Measurements from ENCODE around the gene STARD7.

STARD7 gene

DNA sequence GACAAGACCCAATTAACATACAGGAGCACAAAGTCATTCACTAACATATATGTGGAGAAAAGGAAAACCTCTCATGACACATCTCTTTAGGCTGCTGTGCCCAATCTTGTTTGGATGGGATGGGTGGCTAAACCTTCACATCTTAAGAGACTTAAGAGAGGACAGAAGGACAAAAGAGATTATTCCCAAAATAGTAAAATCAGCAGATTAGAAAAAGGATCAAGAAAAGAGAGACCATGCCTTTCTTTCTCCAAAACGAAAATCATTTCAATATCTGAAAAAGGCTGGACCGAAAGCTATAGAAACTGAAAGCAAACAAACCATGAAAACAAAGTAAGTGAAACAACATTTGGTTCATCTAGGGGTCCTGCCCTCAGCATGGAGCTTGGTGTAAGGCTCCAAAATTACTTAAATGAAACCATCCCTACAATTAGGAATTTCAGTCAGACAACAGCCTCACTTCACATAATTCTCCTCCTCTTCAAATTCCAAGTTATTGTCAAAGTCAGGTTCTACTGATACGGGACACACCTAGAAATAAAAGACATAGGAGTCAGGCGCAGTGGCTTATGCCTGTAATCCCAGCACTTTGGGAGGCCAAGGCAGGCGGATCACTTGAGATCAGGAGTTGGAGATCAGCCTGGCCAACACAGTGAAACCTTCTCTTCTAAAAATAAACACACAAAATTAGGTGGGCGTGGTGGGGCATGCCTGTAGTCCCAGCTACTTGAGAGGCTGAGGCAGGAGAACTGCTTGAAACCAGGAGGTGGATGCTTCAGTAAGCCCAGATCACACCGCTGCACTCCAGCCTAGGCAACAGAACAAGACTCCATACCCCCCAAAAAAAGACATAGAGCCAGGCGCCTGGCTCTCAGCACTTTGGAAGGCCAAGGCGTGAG lies 5.2 kb downstream of the STARD7 start:
- Histone ChIP-seq H3K4me1 (ENCODE audit: insufficient read depth, low read length) (peaks cover 24% of the 10 kb centered on the region), H3K36me3 (ENCODE audit: insufficient read depth, low read length) (peaks cover 6% of the 10 kb centered on the region), H2AFZ (ENCODE audit: low read depth, low read length) (no peak overlapping the region), H3K4me3 (ENCODE audit: low read length) (no peak overlapping the region), H3K9me3 (ENCODE audit: low read length) (no peaks in the 10 kb centered on the region), H3K27me3 (ENCODE audit: insufficient read depth, low read length) (no peaks in the 10 kb centered on the region)

DNA sequence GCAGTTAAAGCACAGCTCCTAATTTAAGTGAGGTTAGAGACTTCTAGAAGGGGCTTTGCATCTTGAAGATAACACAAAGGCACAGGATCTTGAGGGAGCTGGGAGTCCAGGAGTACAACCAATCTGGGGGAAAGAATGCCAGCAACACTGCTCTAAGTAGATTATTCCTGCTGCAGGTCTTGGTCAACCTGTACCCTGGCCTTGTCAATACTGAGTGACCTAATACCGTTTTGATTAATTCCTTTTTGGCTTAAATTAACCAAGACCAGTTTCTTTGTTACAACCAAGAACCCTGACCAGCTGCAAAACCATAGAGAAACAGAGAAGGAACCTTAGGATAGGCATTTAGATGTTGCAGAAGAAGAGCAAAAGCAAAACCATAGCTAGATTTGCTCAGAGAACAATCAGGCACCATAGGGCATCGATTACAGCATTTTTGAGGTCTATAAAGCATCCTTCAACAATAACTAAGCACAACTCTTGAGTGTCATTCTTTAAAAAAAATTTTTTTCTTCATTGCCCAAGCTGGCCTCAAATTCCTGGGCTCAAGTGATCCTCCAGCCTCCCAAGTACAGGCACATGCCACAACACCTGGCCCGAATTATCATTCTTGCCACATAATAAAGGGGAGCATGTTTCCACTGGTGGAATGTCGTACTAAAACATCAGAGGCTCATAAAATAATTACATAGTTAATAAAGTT lies 6.3 kb downstream of the STARD7 start:
- Histone ChIP-seq H3K9me3 (ENCODE audit: low read length) (no peaks in the 10 kb centered on the region), H3K4me1 (ENCODE audit: insufficient read depth, low read length) (peaks cover 19% of the 10 kb centered on the region), H2AFZ (ENCODE audit: low read depth, low read length) (no peak overlapping the region), H3K4me3 (ENCODE audit: low read length) (no peak overlapping the region), H3K27me3 (ENCODE audit: insufficient read depth, low read length) (no peaks in the 10 kb centered on the region), H3K36me3 (ENCODE audit: insufficient read depth, low read length) (peaks cover 9% of the 10 kb centered on the region)

DNA sequence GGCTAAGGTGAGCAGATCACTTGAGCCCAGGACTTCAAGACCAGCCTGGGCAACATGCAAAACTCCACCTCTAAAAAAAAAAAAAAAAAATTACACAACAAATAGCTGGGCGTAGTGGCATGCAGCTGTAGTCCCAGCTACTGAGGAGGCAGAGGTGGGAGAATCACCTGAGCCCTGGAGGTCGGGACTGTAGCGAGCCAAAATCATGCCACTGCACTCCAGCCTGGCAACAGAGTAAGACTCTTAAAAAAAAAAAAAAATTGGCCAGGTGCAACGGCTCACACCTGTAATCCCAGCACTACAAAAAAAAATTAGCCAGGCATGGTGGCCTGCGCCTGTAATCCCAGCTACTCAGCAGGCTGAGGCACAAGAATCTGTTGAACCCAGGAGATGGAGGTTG lies 7.3 kb downstream of the STARD7 start:
- peaks cover 12% of the 10 kb centered on the region for H3K4me1 ChIP-seq (ENCODE audit: insufficient read depth, low read length)
- H3K27me3 ChIP-seq (ENCODE audit: insufficient read depth, low read length): no peaks in the 10 kb centered on the region
- no peak overlapping the region for H2AFZ ChIP-seq (ENCODE audit: low read depth, low read length)
- H3K4me3 ChIP-seq (ENCODE audit: low read length): no peak overlapping the region
- H3K9me3 ChIP-seq (ENCODE audit: low read length): no peaks in the 10 kb centered on the region
- peaks cover 6% of the 10 kb centered on the region for H3K36me3 ChIP-seq (ENCODE audit: insufficient read depth, low read length)

DNA sequence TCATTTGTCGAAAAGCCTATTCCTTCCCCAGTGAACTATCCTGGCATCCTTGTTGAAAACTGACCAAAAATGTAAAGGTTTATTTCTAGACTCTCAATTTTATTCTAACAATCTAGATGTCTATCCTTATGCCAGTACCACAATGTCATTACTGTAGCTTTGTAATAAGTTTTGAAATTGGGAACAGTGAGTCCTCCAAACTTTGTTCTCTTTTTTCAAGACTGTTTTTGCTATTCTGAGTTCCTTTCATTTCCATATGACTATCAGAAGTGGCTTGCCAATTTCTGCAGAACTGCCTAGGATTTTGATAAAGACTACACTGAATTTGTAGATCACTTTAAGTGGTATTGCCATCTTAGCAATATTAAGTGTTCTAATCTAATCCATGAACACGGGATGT lies 9.7 kb downstream of the STARD7 start:
- no peaks in the 10 kb centered on the region for H3K27me3 ChIP-seq (ENCODE audit: insufficient read depth, low read length)
- H3K4me3 ChIP-seq (ENCODE audit: low read length): no peak overlapping the region
- H2AFZ ChIP-seq (ENCODE audit: low read depth, low read length): no peak overlapping the region
- no peaks in the 10 kb centered on the region for H3K9me3 ChIP-seq (ENCODE audit: low read length)
- H3K4me1 ChIP-seq (ENCODE audit: insufficient read depth, low read length): no peaks in the 10 kb centered on the region
- H3K36me3 ChIP-seq (ENCODE audit: insufficient read depth, low read length): peaks cover 27% of the 10 kb centered on the region

DNA sequence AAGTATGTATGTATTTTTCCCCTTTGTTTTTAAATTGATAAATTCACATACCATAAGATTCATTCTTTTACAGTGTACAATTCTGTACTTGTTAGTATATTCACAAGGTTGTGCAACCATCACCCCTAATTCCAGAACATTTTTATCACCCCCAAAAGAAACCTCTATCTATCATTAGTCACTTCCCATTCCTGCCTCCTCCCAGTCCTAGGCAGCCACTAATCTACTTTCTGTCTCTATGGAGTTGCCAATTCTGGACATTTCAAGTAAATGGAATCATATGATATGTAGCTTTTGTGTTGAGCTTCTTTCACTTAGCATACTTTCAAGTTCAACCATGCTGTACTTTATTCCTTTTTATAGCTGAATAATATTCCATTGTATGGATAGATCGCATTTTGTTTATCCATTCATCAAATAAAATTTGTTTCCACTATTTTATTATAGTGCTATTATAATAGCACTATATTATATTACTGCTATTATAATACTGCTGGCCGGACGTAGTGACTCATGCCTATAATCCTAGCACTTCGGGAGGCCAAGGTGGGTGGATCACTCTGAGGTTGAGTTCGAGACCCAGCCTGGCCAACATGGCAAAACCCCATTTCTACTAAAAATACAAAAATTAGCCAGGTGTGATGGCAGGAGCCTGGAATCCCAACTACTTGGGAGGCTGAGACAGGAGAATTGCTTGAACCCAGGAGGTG lies 10.9 kb downstream of the STARD7 start:
- peaks cover 38% of the 10 kb centered on the region for H3K36me3 ChIP-seq (ENCODE audit: insufficient read depth, low read length)

DNA sequence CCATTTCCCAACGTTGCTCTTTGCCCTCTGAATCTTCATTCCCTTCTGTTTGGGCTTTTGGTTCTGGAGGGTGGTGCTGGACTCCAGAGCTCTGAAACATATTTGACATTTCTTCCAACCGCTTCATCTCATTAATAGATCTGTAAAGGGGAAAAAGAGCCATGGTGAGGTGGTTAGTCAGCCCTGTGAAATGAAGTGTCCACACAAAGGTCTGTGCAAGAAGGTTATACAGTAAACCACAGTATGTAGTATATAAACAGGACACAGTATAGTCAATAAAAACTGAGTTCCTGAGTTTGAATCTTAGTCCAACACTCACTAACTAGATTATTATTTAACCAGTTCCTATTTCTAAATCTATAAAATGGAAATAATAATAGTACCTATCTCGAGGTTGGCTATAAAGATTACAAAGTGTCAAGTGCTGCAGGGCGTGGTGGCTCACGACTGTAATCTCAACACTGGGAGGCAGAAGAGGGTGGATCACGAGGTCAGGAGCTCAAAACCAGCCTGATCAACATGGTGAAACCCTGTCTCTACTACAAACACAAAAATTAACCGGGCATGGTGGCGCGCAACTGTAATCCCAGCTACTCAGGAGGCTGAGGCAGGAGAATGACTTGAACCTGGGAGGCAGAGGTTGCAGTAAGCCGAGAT lies 13.1 kb downstream of the STARD7 start:
- Histone ChIP-seq H2AFZ (ENCODE audit: low read depth, low read length) (no peak overlapping the region), H3K27me3 (ENCODE audit: insufficient read depth, low read length) (no peaks in the 10 kb centered on the region), H3K4me3 (ENCODE audit: low read length) (no peak overlapping the region), H3K4me1 (ENCODE audit: insufficient read depth, low read length) (no peaks in the 10 kb centered on the region), H3K9me3 (ENCODE audit: low read length) (no peaks in the 10 kb centered on the region), H3K36me3 (ENCODE audit: insufficient read depth, low read length) (peaks cover 59% of the 10 kb centered on the region)

More for the DNA sequence above, 10.9 kb downstream of the STARD7 start:
- Histone ChIP-seq H2AFZ (ENCODE audit: low read depth, low read length) (no peak overlapping the region), H3K4me1 (ENCODE audit: insufficient read depth, low read length) (no peaks in the 10 kb centered on the region), H3K9me3 (ENCODE audit: low read length) (no peaks in the 10 kb centered on the region), H3K4me3 (ENCODE audit: low read length) (no peak overlapping the region), H3K27me3 (ENCODE audit: insufficient read depth, low read length) (no peaks in the 10 kb centered on the region)

DNA sequence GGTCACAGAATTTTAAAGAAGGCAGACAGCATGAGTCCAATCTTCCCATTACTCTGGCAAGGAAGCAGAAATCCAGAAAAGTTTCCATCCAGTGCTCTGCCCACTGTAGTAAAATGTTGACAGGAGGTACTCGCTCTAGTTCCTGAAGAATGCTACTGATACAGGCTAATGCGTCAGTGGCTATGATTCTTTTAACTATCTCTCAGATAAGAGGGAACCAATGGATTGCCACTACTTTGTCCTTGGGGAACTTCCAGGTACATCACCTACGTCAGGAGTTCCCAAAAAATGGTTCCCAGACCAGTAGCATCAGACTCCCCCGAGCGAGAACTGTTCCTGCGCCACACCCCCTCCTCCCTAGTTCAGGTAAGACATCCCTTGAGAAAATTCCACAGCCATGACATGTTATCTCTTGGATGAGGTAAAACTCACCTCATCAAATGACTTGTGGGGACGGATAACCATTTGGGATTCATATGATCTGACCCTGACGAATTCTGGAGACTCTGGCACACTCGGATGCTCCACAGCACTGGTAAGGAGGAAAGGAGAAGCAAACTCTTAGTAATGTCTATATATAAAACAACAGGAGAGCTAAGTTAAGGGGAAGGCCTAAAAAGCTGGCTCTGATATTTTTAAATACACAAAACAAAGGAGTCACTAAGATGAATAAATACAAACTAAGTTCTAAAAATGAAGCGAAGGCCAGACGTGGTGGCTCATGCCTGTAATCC lies 16.5 kb downstream of the STARD7 start:
- Histone ChIP-seq H3K27me3 (ENCODE audit: insufficient read depth, low read length) (no peaks in the 10 kb centered on the region), H3K4me3 (ENCODE audit: low read length) (no peak overlapping the region), H2AFZ (ENCODE audit: low read depth, low read length) (no peak overlapping the region), H3K4me1 (ENCODE audit: insufficient read depth, low read length) (no peaks in the 10 kb centered on the region), H3K36me3 (ENCODE audit: insufficient read depth, low read length) (peaks cover 79% of the 10 kb centered on the region), H3K9me3 (ENCODE audit: low read length) (no peaks in the 10 kb centered on the region)

DNA sequence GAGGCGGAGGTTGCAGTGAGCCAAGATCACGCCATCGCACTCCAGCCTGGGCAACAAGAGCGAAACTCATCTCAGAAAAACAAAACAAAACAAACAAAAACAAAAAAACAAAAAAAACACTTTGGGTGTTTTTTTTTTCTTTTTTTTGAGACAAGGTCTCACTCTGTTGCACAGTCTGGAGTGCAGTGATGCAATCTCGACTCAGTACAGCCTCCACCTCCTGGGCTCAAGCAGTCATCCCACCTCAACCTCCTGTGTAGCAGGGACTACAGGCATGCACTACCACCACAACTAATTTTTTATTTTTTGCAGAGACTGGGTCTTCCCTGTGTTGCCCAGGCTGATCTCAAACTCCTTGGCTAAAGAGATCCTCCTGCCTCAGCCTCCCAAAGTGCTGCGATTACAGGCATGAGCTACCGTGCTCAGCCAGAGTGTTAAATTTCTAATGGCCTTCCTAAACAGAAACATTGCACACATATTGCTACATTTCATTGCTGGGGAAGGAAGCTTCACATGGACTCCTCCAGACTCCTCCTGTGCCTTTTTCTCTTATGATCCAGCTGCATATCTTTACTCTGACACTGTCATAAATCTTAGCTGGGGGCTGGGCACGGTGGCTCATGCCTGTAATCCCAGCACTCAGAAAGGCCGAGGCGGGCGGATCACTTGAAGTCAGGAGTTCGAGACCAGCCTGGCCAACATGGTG lies 19.7 kb downstream of the STARD7 start:
- Histone ChIP-seq H3K4me1 (ENCODE audit: insufficient read depth, low read length) (no peaks in the 10 kb centered on the region), H3K4me3 (ENCODE audit: low read length) (no peak overlapping the region), H2AFZ (ENCODE audit: low read depth, low read length) (no peak overlapping the region), H3K27me3 (ENCODE audit: insufficient read depth, low read length) (no peaks in the 10 kb centered on the region), H3K36me3 (ENCODE audit: insufficient read depth, low read length) (peaks cover 90% of the 10 kb centered on the region), H3K9me3 (ENCODE audit: low read length) (no peaks in the 10 kb centered on the region)

DNA sequence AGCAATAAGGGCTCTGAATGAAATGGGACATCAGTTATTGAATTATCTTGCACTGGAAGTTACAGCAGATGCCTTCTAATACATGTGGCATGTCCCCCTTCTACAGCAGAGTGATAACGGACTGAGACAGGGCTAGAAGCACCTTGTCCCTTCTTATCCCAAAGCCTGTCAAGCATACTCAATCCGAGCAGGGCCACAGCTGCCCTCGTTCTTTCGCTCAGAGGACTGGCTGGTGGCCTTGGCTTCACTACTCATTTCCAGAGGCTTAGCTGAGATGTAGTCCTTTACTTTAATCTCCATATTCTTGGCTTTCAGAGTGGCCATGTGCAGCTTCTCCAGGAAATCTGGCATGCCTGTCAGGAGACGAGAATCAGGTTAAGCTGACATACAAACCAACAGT lies 22.1 kb downstream of the STARD7 start:
- Histone ChIP-seq H3K4me1 (ENCODE audit: insufficient read depth, low read length) (no peaks in the 10 kb centered on the region), H3K9me3 (ENCODE audit: low read length) (no peaks in the 10 kb centered on the region), H3K4me3 (ENCODE audit: low read length) (no peak overlapping the region), H3K27me3 (ENCODE audit: insufficient read depth, low read length) (no peaks in the 10 kb centered on the region), H3K36me3 (ENCODE audit: insufficient read depth, low read length) (peaks cover 68% of the 10 kb centered on the region), H2AFZ (ENCODE audit: low read depth, low read length) (no peak overlapping the region)

DNA sequence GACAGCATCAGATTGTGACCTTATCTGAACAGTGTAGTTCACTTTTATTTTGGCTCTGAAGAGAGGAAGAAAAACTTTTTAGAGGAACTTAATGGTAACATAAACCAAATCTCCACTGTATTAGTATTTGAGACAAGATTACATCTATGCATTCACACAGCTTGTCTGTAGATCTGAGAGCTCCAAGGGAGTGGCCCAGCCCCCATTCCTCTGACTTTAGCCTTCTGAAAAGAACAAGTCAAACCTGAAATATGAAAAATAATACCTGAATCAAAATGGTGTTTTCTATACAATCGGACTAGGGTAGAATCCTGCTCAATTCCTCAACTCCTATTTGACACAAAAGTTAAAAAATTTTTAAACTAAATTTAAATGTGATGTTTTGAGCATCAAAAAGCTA lies 23.1 kb downstream of the STARD7 start:
- Histone ChIP-seq H3K4me3 (ENCODE audit: low read length) (no peak overlapping the region), H3K36me3 (ENCODE audit: insufficient read depth, low read length) (peaks cover 57% of the 10 kb centered on the region), H3K4me1 (ENCODE audit: insufficient read depth, low read length) (no peaks in the 10 kb centered on the region), H3K27me3 (ENCODE audit: insufficient read depth, low read length) (no peaks in the 10 kb centered on the region), H2AFZ (ENCODE audit: low read depth, low read length) (no peak overlapping the region), H3K9me3 (ENCODE audit: low read length) (no peaks in the 10 kb centered on the region)

DNA sequence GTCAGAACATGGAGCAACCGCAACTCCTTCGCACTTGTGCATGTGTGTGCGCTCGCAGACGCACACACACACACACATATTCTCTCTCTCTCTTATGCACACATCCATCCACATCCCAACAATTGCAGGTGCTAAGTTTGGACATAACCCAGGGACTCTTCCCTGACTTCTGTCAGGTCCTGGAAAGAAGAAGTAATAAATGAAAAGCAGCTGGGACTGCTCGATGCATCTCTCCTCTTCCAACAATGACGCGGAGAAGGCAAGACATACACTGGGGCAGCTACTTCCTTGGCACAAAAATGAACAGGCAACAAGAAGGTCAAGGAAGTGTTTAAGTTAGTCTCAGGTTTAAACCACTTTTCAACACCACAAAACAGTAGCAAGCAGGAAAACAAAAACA lies 23.6 kb downstream of the STARD7 start:
- H3K27me3 ChIP-seq (ENCODE audit: insufficient read depth, low read length): no peaks in the 10 kb centered on the region
- H2AFZ ChIP-seq (ENCODE audit: low read depth, low read length): no peak overlapping the region
- no peaks in the 10 kb centered on the region for H3K4me1 ChIP-seq (ENCODE audit: insufficient read depth, low read length)
- peaks cover 53% of the 10 kb centered on the region for H3K36me3 ChIP-seq (ENCODE audit: insufficient read depth, low read length)
- no peaks in the 10 kb centered on the region for H3K9me3 ChIP-seq (ENCODE audit: low read length)
- no peak overlapping the region for H3K4me3 ChIP-seq (ENCODE audit: low read length)

DNA sequence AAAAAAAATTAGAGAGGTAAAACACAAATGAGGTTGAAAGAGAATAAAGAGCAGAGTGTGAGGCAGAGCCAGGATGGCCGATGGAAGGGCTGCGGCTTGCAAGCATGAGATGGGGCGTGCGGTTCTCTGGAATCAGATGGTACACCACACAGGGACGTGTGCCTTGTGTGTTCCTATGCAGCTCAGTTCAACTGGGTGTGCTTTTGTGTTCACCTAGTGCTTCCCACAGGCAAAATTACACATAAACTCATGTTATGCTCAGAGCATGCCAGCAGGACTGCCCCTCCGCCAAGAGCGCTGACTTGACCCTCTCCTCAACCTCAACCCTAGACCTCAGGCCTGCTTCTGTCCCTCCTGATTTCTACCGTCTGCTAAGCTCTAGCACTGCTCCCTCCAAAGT lies 24.4 kb downstream of the STARD7 start:
- H3K36me3 ChIP-seq (ENCODE audit: insufficient read depth, low read length): peaks cover 46% of the 10 kb centered on the region
- no peaks in the 10 kb centered on the region for H3K27me3 ChIP-seq (ENCODE audit: insufficient read depth, low read length)
- H2AFZ ChIP-seq (ENCODE audit: low read depth, low read length): no peak overlapping the region
- H3K4me3 ChIP-seq (ENCODE audit: low read length): no peak overlapping the region
- H3K9me3 ChIP-seq (ENCODE audit: low read length): no peaks in the 10 kb centered on the region
- H3K4me1 ChIP-seq (ENCODE audit: insufficient read depth, low read length): no peaks in the 10 kb centered on the region
